Measurements from ENCODE around the gene ALDH4A1.
"Not testable (repeated sequence)": the region's sequence is repeated elsewhere in the genome, so short reads cannot be mapped to it uniquely, and the experiment has no call there.

Gene ALDH4A1

GRCh38 chr1:18895317-18895716 is 7.0 kb downstream of the ALDH4A1 start:
- no peak for ATAC-seq (ENCODE audit: insufficient read depth, low read depth)
- Histone ChIP-seq H3K9me3 (ENCODE audit: insufficient read depth, low read length, severe bottlenecking) (no peaks in the 10 kb centered on the region), H3K9ac (ENCODE audit: low read depth, low read length) (no peak overlapping the region), H3K4me1 (ENCODE audit: insufficient read depth, low read length) (peaks cover 2% of the 10 kb centered on the region; the same call in 1 of the 2 replicates), H3K36me3 (ENCODE audit: insufficient read depth, low read length) (no peaks in the 10 kb centered on the region), H3K4me3 (ENCODE audit: low read depth in 1 of 2, low read length in 2 of 2) (no peak overlapping the region), H3K27me3 (ENCODE audit: insufficient read depth, low read length, poor library complexity) (no peaks in the 10 kb centered on the region), H4K20me1 (ENCODE audit: insufficient read depth, low read length) (no peaks in the 10 kb centered on the region), H3K79me2 (ENCODE audit: insufficient read depth, low read length) (no peaks in the 10 kb centered on the region), H3K4me2 (ENCODE audit: insufficient read depth, low read length) (no peak overlapping the region), H2AFZ (ENCODE audit: low read depth, low read length) (no peak overlapping the region), H3K27ac (ENCODE audit: low read length) (no peak overlapping the region)
- no peak for DNase-seq
- no peak for TF ChIP-seq CTCF (IDR thresholded peaks at IDR 0.05; ENCODE audit: borderline replicate concordance, extremely low read depth, low read length, poor library complexity, severe bottlenecking)
- TF ChIP-seq EZH2 (IDR thresholded peaks at IDR 0.05; ENCODE audit: borderline replicate concordance, low read depth, low read length, severe bottlenecking) = no peak

DNA sequence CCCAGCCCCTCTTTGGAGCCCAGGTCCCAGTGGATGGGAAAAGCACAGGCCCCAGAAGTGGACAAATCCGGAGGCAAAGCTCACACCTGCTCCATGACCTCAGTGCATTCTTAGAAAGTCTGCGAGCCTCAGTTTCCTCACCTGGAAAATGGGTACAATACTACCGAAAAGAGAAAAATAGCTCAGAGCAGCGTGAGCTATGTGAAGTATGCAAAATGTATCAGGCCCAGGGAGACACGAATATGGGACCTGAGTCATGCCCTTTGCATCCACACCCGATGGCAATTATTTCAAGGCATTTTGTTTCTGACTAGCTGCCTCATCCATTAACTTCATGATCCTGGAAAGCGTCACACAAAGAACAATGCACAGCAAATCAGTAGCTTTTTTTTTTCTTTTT is 9.2 kb downstream of the ALDH4A1 start:
- Histone ChIP-seq H3K27me3 (ENCODE audit: insufficient read depth, low read length, poor library complexity) (no peaks in the 10 kb centered on the region), H3K9me3 (ENCODE audit: insufficient read depth, low read length, severe bottlenecking) (no peaks in the 10 kb centered on the region), H3K4me2 (ENCODE audit: insufficient read depth, low read length) (no peak overlapping the region), H4K20me1 (ENCODE audit: insufficient read depth, low read length) (0 out of 2 replicates have a peak, but pooled peaks cover 3% of the 10 kb centered on the region), H3K9ac (ENCODE audit: low read depth, low read length) (no peak overlapping the region), H2AFZ (ENCODE audit: low read depth, low read length) (no peak overlapping the region), H3K27ac (ENCODE audit: low read length) (no peak overlapping the region), H3K4me1 (ENCODE audit: insufficient read depth, low read length) (no peaks in the 10 kb centered on the region), H3K4me3 (ENCODE audit: low read depth in 1 of 2, low read length in 2 of 2) (no peak overlapping the region), H3K36me3 (ENCODE audit: insufficient read depth, low read length) (no peaks in the 10 kb centered on the region), H3K79me2 (ENCODE audit: insufficient read depth, low read length) (no peaks in the 10 kb centered on the region)
- TF ChIP-seq EZH2 (IDR thresholded peaks at IDR 0.05; ENCODE audit: borderline replicate concordance, low read depth, low read length, severe bottlenecking) (no peak), CTCF (IDR thresholded peaks at IDR 0.05; ENCODE audit: borderline replicate concordance, extremely low read depth, low read length, poor library complexity, severe bottlenecking) (no peak)
- DNase-seq (no peak), ATAC-seq (ENCODE audit: insufficient read depth, low read depth) (no peak)

- not testable (repeated sequence) for DNase-seq; H3K36me3 ChIP-seq (ENCODE audit: insufficient read depth, low read length); H3K79me2 ChIP-seq (ENCODE audit: insufficient read depth, low read length); H3K4me3 ChIP-seq (ENCODE audit: low read depth in 1 of 2, low read length in 2 of 2); H2AFZ ChIP-seq (ENCODE audit: low read depth, low read length); H3K27me3 ChIP-seq (ENCODE audit: insufficient read depth, low read length, poor library complexity); H3K27ac ChIP-seq (ENCODE audit: low read length); ATAC-seq (ENCODE audit: insufficient read depth, low read depth); H3K9me3 ChIP-seq (ENCODE audit: insufficient read depth, low read length, severe bottlenecking); H3K9ac ChIP-seq (ENCODE audit: low read depth, low read length); H3K4me1 ChIP-seq (ENCODE audit: insufficient read depth, low read length); H3K4me2 ChIP-seq (ENCODE audit: insufficient read depth, low read length); H4K20me1 ChIP-seq (ENCODE audit: insufficient read depth, low read length)
These were observed 10.5 kb downstream of the ALDH4A1 start for GRCh38 chr1:18891858-18892257.

DNA sequence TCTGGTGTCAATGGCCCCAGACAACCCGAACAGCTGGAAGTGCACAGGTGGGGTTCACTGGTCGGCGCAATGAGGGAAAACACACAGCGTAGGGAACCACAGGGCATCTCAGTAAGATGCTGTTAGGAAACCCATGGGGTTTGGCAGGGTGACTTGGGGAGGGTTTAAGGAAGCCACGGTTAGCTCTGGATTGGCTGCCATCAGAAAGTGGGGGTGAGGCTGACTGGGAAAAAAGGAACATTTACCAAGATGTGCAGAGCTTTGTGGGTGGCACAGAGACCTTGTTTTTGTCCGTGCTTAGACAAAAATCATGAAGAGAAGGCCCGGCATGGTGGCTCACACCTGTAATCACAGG is 11.0 kb downstream of the ALDH4A1 start:
- Histone ChIP-seq H3K79me2 (ENCODE audit: insufficient read depth, low read length) (no peaks in the 10 kb centered on the region), H3K9me3 (ENCODE audit: insufficient read depth, low read length, severe bottlenecking) (no peaks in the 10 kb centered on the region), H3K27ac (ENCODE audit: low read length) (no peak overlapping the region), H3K27me3 (ENCODE audit: insufficient read depth, low read length, poor library complexity) (no peaks in the 10 kb centered on the region), H4K20me1 (ENCODE audit: insufficient read depth, low read length) (0 out of 2 replicates have a peak, but pooled peaks cover 3% of the 10 kb centered on the region), H3K4me1 (ENCODE audit: insufficient read depth, low read length) (no peaks in the 10 kb centered on the region), H3K36me3 (ENCODE audit: insufficient read depth, low read length) (no peaks in the 10 kb centered on the region), H3K4me3 (ENCODE audit: low read depth in 1 of 2, low read length in 2 of 2) (no peak overlapping the region), H2AFZ (ENCODE audit: low read depth, low read length) (no peak overlapping the region), H3K4me2 (ENCODE audit: insufficient read depth, low read length) (no peak overlapping the region), H3K9ac (ENCODE audit: low read depth, low read length) (no peak overlapping the region)
- TF ChIP-seq EZH2 (IDR thresholded peaks at IDR 0.05; ENCODE audit: borderline replicate concordance, low read depth, low read length, severe bottlenecking) = no peak
- no peak for TF ChIP-seq CTCF (IDR thresholded peaks at IDR 0.05; ENCODE audit: borderline replicate concordance, extremely low read depth, low read length, poor library complexity, severe bottlenecking)
- DNase-seq = no peak
- no peak for ATAC-seq (ENCODE audit: insufficient read depth, low read depth)
